Measurements from ENCODE around the gene PPP3CA.

- no peak for TF ChIP-seq POLR2A (IDR thresholded peaks at IDR 0.05; ENCODE audit: extremely low read depth, insufficient read length)
- TF ChIP-seq CTCF (IDR thresholded peaks at IDR 0.05; ENCODE audit: low read depth, low read length), result no peak
- TF ChIP-seq MAX (IDR thresholded peaks at IDR 0.05; ENCODE audit: low read depth, low read length), result no peak
- TF ChIP-seq MYC (IDR thresholded peaks at IDR 0.05; ENCODE audit: low read depth, low read length), result no peak
Observed at GRCh38 chr4:101010987-101011386, 336.3 kb downstream of the PPP3CA start.

All from NB4 (cell line).